Activated CD4-positive, alpha-beta T cell treated with anti-CD3 and anti-CD28 coated beads for 24 hours (primary cell): ENCODE measurements around the gene KCNIP4.

ENCODE experiments used
- DNase-seq, 2 donors: peaks; one replicate each; pipeline ENCODE4 v3.0.0-alpha.2; 2020; ENCODE audit warnings: low read depth in 2 of 2

Gene KCNIP4

DNA sequence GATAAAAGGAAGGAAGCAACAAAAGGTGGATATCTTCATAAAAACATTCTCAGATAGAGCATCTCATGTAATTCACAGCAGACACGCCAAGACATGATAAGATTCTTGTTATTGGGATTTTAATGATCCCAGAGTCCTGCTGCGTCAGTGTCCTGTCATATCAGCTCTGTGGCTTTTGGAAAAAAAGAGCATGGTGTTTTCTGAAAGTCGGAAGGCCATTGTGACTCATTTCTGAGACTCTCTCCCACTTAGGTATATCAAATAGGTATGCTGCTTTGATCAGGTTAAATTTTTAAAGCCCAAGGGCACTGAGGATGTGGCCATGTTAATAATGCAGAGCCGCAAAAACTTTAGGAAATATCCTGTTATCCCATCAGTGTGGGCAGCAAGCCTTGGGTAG lies 481.0 kb downstream of the KCNIP4 start:
- no peak for DNase-seq

DNA sequence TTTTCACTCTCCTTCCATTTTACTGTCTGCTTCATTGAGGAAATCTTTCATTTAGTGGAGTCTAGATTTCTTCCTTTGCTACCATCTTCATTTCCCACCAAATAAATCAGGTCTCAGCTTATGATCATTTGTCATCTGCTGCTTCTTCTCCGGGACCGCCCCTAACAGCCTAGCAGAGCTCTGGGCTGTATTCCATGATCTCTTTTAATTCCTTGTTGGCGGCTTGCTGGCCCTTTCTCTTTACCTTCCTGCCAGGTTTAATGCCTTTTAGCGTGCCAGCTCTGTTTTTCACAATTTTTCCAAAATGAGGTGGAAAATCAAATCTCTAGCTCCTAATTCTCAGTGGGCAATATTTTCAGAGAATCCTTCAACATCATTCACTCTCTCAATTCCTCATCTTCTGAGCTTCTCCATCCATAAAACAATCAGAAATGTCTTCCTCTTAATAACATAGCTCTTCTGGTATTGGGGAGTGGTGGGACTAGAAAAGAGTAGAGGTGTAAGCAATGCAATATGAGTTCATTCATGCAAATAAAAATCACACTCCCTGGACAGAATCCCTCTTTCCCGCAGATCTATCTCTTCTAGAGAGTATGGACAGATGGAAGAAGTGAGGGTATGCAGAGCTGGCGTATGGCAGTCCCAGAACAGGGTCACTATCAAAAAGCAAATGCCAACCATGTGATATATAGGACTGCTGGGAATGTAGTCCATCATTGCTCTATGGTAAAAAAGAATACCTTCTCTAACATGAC lies 491.3 kb downstream of the KCNIP4 start:
- no peak for DNase-seq

DNA sequence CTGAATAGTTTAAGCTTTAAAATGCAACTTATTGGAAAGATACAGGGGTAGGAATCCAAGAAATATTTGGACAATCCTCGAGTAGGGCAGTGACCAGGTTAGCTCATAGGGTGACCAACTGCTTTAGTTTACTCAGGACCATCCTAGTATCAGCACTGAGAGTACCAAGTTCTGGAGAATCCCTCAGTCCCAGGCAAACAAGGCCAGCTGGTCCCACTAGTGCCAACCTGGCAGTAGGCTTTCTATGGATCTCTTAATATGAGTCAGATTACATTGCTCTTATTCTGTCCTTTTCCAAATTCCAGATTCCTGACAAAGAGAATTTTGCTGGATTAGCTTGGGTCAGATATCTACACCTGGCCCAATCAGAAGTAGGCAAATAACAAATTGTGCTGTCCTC lies 493.7 kb downstream of the KCNIP4 start:
- DNase-seq = no peak

DNA sequence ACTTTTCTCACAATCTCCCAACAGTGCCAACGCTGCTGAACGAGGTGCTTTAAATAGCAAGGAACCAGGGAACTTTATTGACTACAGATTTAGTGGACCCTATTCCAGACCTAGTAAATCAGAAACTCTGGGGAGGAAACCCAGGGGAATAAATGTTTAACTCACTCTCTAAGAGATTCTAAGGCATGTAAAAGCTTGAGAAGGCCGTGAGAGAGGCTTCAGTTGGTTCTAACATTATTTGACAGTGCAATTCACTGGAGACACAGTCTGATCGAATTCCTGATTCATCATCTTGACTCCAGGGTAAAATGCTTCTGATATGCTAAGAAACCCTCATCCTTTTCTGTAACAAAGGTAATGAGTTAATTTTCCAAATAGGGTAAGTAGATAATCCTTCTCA lies 494.4 kb downstream of the KCNIP4 start:
- no peak for DNase-seq

DNA sequence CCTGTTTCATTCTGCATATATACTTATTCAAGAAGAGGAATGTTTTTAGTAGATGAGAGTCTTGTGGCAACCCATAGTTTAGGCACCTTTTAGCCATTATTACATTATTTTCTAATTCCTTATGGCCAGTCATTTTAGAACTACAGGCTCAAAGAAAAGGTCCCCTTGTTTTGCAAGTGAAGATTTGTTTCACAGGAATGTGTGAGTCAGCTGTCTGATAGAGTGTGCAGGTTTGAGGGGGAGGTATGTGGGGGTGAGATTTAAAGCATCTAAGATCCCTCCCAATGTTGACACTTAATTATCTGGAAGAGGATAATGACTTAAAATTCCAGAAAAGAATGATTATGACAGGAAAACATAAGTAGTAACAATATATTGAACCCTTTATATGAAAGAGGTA lies 495.6 kb downstream of the KCNIP4 start:
- no peak for DNase-seq

DNA sequence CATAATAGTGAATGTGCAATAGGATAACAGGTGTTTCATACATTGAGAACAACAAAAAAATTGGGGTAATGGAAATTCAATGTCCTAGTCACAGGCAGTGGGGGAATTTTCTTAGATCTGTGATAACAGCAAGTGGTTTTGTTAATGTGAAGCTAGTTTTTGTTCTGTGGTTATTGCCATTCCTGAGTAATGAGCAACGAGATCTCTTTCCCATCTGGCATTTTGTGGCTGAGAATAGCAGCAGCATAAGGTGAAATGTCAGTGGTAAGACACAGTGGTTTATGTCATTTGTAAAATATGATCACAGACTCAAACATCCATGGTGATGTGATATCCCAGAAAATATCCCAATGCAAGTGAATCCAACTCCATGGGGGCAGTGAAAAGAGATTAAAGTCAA lies 497.5 kb downstream of the KCNIP4 start:
- DNase-seq = no peak

DNA sequence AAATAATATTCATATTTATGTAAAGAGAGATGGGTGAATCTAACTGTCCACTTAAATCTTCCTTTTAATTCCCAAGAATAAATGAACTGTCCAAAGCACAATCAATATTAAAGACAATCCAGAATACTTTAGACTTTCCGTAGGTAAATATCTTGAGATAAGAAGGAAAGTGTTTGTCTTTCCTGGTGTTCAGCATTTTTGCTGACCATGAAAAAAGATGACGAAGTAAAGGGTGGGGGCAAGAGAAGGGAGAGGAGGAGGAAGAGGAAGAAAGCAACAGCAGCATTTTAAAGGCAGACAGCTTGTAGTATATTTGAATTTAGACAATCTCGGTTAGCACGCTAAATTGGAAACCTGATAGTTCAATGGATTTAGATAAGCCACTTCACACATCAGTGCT lies 498.2 kb downstream of the KCNIP4 start:
- DNase-seq = no peak

DNA sequence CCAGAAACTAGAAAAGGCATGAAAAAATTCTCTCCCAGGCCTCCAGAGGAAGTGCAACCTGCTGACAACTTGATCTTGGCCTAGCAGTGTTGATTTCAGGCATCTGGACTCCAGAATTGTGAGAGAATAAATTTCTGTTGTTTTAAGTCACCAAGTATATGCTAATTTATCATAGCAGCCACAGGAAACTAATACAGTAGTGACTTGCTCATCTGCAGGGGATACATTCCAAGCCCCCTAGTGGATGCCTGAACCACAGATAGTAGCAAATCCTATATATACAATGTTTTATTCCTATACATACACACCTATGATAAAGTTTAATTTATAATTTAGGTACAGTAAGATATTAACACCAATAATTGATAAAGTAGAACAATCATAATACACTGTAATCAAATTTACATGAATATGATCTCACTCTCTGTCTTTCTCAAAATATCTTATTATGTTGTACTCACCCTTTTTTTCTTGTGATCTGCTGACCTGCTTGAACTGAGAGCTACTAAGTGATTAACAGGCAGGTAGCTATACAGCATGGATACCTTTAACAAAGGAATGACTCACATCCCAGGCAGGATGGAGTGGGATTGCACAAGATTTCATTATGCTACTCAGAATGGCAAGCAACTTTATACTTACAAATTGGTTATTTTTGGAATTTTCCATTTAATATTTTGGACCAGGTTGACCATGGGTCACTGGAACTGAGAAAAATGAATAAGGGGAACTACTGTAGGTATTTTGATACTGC lies 501.1 kb downstream of the KCNIP4 start:
- no peak for DNase-seq

DNA sequence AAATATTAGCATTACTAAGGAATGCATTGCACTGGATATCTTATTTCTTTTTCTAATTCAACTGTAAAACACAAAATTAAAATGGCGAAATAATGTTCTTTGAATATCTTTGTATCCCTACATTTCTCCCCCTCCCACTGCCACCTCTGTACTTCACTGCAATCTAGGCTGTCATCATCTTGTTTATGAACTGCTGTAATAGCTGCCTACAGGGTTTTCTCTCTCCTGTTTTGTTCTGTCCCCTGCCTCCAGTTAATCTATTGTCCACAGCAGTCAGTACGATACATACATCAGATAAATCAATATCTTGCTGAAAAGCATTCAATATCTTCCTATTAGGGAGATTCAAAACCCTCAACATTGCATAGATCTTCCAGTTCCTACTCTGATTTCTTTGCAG lies 528.4 kb downstream of the KCNIP4 start:
- DNase-seq = no peak

DNA sequence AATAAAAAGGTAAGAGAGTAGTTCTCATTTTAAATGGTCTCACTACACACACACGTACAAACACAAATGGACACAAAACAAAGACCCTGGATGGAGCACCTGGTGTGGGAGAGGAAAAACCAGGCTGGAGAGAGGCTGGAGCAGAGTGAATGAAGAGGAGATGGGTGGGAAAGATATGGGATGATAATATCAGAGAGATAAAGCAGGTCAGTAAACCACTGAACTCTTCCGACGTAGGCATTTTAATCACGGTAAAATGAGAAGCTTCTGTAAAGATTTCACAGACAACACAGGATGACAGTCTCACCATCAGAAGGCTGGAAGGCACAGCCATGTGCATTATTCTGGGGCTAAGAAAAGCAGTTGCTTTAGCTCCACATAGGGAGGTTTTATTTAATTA lies 532.8 kb downstream of the KCNIP4 start:
- DNase-seq = no peak

DNA sequence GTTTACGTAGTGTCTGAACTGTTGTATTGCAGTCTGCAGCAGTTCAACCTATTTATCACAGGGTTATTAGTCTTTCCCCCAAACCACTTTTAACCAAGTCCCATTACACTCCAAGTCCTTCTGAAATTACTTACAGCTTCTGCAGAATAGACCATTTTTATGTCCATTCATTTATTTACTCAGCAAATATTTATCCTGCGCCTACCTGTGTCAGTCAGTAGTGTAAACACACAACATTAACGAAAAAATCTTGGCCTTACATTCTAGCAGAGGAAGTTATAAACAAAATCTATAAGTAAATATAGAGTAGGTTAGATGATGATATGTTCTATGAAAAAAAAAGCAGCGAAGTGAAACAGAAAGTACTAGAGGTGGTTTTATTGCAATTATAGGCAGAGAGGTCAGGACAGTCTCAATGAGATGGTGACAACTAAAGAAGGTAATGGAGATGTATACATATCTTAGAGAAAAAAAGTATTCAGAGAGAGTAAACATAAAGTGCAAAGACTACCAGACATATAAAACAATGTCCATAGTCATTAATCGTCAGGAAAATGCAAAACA lies 534.7 kb downstream of the KCNIP4 start:
- no peak for DNase-seq

DNA sequence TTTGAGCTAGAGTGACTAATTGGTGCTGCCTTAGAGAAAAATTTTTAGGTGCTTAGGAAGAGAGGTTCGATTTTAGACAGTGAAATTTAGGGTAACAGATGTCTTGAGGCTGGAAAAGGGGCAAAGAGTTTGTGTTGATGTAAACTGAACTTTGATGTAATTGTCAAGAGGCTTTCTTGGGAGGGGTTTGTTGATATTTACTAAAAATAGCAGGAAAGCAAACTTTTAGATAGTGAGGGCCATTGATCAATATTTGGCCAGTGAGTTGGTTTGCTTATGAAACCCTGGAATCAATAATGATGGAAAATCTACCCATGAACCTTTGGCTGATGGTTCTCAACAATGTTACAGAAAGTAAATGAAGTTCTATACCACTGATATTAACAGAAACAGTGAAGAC lies 537.5 kb downstream of the KCNIP4 start:
- no peak for DNase-seq

DNA sequence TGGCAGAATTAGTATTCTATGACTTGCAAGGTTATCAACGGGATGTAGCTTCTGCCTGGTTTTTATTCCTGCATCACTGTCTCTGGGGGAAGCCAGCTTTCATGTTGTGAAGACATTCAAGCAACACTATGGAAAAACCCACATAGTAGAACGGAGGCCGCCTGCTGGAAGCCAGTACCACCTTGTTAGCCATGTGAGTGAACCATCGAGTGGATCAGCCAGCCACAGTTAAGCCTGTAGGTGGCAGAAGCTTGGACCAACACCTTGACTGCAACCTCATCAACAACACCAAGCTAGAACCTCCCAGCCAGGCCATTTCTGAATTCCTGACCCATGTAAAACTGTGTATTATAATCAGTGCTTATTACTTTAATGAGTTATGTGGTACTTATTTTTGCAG lies 538.2 kb downstream of the KCNIP4 start:
- DNase-seq = no peak

DNA sequence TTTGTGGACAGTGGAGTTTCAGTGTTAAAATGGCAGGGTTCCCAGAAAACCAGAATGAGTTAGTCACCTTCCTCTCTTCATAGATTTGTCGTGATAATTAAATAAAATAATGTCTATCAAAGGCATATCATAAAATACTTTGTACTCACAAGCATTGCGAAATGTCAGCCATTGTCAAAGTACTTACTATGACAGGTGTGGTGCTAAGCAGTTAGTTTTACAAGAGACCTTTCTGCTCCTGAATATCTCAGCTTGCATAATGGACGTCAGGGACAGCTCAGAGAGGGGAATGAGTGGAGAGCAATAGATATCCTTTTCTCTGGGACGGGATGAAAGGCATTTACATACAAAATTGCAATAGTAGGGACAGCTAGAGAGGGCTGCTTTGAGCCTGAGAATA lies 560.9 kb downstream of the KCNIP4 start:
- no peak for DNase-seq

DNA sequence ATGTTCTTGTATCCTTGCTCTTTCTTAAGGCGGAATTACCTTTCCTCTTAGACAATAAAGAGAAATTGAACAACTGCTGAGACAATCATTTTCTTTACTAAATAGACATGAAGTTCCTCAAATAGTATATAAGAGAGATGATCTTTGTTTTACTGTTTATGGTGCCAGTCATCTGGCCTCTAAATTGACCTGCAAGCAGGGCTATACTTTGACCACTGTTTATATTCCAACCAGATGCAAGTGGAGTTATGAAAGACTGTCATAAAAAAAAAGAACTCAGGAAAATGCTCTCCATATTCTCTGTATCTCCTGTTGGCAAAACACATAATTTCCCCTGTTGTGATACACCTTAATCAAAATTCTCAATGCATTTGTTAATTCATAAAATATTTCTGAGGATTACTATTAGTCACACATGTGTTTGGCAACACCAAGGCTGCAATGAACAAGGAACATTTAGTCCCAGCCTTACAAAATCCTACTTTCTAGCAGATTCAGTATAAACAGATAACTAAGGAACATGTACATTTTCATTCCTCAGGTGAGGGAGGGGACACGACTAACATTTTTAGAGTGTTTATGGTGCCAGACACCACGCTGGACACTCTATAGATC lies 562.3 kb downstream of the KCNIP4 start:
- DNase-seq = no peak

DNA sequence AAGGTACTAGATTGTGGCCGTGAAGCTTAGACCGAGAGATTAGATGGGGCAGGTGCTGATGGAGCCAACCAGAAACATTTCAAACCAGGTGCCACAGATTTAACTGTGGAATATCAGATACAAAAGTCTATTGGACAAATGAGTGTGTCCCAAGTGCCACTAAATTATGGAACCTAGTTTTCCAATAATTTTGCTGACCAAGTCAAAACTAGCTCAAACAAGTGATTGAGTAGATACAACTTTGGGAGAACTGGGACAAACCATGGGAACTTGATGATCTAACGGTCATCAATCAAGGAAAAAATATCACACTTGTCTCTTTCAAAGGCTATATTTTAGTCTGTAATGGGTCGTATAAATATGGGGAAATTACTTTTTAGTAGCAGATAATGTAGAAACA lies 562.9 kb downstream of the KCNIP4 start:
- no peak for DNase-seq

DNA sequence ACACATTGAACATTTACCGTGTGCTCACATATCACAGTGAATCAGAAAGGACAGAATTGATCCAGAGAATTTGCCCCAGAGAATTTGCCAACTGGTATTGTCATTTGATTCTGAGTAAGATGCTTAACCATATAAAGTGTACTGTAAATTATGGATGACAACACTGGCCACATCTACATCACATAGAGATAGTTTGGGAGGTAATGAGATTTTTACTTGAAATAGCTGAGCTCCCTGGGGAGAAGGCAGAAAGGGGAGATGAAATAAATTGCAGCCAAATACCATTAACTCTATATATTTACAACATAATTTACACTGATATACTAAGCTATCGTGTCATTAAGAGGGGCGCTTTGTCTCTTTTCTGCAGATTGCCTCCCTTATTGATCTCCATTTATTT lies 564.0 kb downstream of the KCNIP4 start:
- no peak for DNase-seq

DNA sequence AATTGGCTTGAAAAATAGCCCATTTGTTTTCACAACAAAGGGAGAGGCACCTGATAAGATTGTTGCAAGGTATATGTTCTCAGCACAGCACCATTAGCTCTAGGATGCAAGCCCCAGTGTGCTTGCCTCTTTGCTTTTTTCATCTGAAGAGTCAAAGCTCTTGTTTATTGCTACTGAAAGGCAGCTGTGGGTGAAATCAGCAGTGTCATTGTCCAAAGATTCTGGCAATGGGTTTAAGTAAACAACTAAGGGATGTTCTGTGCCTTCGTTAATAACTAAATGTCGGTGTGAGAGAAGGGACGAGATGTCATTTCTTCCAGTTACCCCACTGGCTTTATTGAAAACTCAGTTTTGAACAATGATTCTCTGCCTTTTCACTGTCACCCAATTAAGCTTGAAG lies 567.7 kb downstream of the KCNIP4 start:
- DNase-seq = no peak

DNA sequence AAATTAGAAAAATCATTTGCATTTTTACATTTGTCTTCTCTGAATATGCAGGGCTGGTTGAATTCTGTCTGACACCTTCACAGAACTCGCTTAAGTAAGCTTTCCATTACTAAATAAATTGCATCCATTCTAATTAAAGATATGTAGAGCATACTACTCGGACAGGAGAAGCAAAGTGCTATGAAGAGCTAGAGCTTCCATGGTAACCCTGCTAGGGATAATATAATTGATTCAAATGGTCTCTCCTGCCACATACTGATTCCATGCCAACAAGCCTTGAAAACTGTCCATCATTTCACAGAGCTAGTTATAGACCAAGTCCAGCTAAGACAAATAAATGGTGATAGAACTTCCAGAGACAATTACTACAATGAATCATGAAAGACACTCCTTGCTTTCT lies 571.5 kb downstream of the KCNIP4 start:
- DNase-seq = no peak

DNA sequence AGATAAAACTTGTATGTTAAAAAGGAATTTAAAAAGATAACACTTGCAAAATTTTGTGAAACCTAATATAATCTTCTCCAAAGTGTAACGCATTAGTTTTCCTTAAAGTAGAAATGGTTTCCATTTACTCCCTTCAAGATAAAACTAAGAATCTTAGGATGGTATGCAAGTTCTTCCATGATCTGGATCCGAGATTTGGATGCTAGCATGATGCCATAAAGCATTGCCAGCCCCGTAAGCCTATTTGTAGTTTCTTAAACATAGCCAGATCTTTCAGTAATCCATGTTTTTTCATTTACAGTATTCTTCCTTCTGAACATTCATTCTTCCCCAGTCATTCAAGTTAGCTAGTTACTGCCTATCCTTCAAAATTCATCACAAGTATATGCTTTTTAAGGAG lies 572.4 kb downstream of the KCNIP4 start:
- no peak for DNase-seq

DNA sequence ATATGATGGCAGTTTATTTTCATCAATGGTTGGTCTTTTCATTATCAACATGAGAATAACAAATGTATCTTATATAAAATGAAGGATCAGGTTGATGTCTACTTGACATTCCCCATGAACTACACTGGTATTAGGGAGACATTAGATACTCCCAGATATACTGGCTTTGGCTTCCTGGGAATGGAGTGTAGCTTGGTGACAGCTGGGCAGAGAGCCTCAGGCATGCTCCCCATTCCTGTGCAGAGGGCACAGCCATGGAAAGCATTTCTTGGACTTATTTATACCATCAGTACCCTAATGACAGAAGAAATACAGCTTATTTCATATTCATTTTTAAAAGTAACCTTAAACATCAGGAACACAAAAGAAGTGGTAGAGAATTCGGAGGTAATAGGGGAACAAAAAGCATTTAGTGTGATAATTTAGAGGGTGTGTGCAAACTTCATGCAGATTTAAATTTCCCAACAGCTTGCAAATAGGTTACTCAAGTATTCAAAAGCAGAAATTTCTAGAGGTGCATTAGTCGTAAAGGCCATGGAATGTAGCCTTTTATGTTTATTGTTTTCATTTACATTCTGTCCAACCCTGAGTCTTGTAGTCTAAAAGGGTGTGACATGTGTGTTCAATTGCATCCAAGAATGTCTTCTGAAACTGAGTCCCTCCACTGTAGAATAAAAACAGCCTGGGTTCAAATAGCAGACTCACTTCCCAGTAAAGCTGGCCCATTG lies 573.8 kb downstream of the KCNIP4 start:
- no peak for DNase-seq

DNA sequence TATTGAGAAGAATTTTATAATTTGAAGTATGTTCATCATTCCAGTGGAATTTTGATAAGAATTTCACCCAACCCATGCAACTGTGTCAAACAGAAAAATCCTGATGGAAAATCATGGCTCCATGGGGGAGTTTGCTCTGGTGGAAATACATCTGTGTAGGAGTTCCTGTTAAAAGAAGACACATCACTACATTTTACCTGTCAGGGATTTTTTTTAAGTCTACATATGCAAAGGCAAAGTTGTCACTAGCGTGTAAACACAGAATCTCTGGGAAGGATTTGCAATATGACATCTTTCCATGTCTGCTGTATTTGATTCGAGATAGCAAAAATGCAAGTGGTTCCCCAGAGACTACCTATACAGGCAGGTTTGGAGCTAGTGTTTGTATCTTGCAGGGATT lies 581.0 kb downstream of the KCNIP4 start:
- DNase-seq = no peak
